ENCODE results near the gene OR6C75. TPM values are rescaled to one million over a fixed set of nuclear protein-coding genes. Genes with fewer than 3 reads are reported as not detected.
"Not testable (repeated sequence)": the region's sequence is repeated elsewhere in the genome, so short reads cannot be mapped to it uniquely, and the experiment has no call there.

Gene OR6C75
- not detected in 2 replicates for total RNA-seq (2014; rRNA removed)
- not detected for polyA plus RNA-seq (2012)

- no peak for DNase-seq (ENCODE audit: low read depth)
Observed at GRCh38 chr12:55362675-55363074, at the start of gene OR6C75. OR6C75 (plus strand) TSS chr12:55362975; CDS start chr12:55365111, 2,136 bp downstream.

DNA sequence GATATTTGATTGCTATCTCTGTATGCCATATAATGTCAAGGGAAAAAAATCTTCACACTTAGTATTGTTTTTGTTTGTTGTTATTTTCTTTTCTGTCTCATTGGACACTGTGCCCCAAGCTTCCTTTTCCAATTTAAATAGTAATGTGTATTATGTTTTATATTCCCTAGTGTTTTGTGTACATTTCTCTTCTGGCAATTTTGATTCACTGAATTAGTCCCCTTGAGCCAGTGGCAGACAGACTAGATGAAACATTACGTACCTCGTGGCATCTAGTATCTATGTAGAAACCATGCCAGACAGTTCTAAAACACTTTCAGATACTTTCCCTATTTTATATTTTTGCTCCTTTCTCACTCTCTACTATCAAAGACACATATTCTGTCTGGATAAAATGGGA is 48.7 kb upstream of the OR6C75 start, which contains the start of gene OR6C1:
Gene OR6C1, plus strand, starts transcription at position 301 of the 400 bp plus-strand sequence. CDS start 6,257 bp downstream, outside the sequence.
- no peak for DNase-seq (ENCODE audit: low read depth)

- no peak for DNase-seq (ENCODE audit: low read depth)
Observed at GRCh38 chr12:55320201-55320600, 42.6 kb upstream of the OR6C75 start.

GRCh38 chr12:55325801-55326200 is 37.0 kb upstream of the OR6C75 start:
- not testable (repeated sequence) for DNase-seq (ENCODE audit: low read depth)

DNA sequence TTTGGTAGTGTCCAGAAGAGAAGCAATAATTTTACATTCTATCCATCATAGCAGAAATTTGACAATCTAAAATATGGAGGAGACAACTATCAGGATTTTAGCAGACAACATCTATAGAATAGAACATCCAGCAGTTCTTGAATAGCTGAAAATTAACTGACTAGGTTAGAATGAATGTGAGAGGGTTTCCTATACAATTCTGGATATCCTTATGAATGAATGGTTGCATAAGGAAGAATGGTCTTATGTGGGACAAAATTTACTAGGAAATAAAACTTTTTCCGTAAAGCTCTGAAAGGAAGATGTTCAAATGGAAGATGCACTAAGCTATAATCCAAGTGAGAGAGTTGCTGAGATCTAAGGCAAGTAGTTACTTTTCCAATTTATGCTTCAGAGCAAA is 32.3 kb upstream of the OR6C75 start, which contains the start of gene OR6C3:
Gene OR6C3, plus strand, starts transcription at position 301 of the 400 bp plus-strand sequence. CDS start 955 bp downstream, outside the sequence.
- DNase-seq (ENCODE audit: low read depth): no peak

DNA sequence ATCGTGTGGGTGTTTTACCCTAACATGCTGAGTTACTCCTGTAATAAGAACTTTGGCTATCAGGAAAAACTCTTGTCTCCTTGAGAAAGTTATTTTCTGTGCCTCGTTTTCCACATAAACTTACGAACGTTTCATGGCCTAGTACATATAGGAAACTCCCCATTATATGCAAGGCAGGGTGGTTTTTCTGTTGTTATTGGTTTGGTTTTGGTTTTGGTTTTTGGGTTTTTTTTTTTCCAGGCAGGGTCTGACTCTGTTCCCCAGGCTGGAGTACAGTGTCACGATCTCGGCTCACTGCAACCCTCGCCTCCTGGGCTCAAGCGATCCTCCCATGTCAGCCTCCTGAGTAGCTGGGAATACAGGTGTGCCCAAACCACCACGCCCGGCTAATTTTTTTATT is 26.8 kb upstream of the OR6C75 start:
- no peak for DNase-seq (ENCODE audit: low read depth)

GRCh38 chr12:55355338-55355737 is 7.4 kb upstream of the OR6C75 start:
- DNase-seq (ENCODE audit: low read depth): not testable (repeated sequence)

DNA sequence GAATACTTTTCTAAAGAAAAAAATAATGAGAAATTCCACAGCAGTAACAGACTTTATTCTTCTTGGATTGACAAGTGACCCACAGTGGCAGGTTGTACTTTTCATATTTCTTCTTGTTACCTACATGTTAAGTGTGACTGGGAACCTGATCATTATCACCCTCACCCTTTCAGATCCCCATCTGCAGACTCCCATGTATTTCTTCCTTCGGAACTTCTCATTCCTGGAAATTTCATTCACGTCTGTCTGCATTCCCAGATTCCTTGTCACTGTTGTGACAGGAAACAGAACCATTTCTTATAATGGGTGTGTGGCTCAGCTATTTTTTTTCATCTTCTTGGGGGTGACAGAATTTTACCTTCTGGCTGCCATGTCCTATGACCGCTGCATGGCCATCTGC is 2.3 kb downstream of the OR6C75 start:
- no peak for DNase-seq (ENCODE audit: low read depth)

DNA sequence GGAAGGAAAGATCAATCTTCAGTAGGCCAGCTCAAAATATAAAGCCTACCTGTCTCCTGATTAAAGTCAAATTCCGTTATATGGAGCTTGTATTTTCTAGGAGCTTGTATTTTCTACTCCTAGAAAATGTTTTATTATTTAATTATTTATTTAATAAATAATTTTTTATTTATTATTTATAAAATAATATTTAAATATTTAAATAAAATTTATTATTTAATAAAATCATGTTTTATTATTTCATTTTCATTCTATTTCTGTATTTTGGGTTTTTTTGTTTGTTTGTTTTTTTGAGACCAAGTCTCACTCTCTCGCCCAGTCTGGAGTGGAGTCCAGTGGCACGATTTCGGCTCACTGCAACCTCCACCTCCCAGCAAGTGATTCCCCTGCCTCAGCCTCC is 9.7 kb downstream of the OR6C75 start:
- no peak for DNase-seq (ENCODE audit: low read depth)

DNA sequence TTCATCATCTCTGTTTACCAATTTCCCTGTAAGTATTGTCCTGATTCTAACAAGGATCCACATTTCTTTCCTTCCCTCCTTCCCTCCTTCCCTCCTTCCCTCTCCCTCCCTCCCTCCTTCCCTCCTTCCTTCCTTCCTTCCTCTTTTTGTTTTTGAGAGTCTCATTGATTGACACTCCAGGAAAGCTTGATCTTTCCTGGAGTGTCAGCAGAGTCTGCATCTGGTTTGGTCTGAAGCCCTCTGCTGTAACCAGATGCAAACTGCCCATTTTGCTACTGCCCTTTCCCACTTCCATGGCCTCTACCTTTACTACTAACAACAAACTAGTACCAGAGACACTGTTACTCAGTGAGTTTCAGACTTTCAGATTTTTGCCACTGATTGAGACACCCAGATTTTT is 23.1 kb downstream of the OR6C75 start:
- no peak for DNase-seq (ENCODE audit: low read depth)

- DNase-seq (ENCODE audit: low read depth): no peak
Observed at GRCh38 chr12:55392032-55392795, 29.4 kb downstream of the OR6C75 start.

GRCh38 chr12:55396326-55396725 is 33.6 kb downstream of the OR6C75 start:
- no peak for DNase-seq (ENCODE audit: low read depth)

DNA sequence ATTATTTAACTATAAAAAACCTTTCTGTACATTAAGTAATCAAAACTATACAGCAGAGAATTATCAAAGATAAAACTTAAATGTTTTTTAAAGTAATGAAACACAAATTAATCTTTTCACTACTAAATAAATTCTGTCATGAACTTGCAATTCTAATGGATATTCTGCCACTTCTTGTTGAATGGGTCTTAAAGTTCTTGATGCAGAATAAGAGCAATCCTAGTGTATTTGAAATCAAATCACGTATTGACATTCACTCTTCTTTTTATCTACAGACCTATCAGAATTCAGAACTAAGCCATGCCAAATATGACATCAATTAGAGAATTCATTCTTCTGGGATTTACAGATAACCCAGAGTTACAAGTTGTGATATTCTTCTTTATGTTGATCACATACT is 37.5 kb downstream of the OR6C75 start, which contains the start of gene OR6C65:
Gene OR6C65, plus strand, starts transcription at position 301 of the 400 bp plus-strand sequence. Its CDS starts 0 bp downstream, at position 301.
- no peak for DNase-seq (ENCODE audit: low read depth)

DNA sequence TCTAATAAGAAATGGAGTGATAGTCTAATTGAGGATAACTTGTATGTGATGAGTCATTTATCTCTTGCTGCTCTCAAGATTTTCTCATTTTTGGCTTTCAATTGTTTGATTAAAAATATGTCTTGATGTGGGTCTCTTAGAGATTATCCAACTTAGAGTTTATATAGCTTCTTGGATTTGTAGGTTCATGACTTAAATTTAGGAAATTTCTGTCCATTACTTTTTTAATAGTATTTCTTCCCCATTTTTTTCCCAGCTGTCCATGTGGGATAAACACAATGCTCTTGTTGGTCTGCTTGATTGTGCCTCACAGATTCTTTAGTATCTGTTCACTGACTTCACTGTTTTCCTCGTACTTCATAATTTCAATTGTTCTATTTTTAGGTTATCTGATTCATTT is 45.1 kb downstream of the OR6C75 start:
- DNase-seq (ENCODE audit: low read depth): no peak

- DNase-seq (ENCODE audit: low read depth): not testable (repeated sequence)
Observed at GRCh38 chr12:55409133-55409532, 46.4 kb downstream of the OR6C75 start.

DNA sequence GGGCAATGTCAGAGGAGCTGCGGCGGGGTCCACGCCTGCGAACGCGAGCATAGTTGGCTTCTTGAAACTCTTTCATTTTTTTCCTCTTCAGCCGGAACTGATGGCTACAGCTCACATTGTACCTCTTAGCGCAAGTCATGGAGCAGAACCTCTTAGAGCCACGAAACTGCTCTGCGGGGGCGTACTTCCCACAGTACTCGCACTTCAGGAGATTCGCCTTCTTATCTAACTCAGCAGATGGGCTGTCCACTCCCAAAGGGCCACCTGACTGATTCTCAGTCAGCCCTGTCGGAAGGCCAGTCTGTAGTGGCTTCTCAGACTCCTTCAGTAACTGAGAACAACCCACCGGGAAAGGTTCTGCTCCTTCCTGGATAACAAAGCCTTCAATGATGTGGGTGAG is 49.4 kb downstream of the OR6C75 start:
- not testable (repeated sequence) for DNase-seq (ENCODE audit: low read depth)

GRCh38 chr12:55413498-55414388 is 51.0 kb downstream of the OR6C75 start:
- DNase-seq (ENCODE audit: low read depth): not testable (repeated sequence)

- not testable (repeated sequence) for DNase-seq (ENCODE audit: low read depth)
Observed at GRCh38 chr12:55414396-55414823, 51.6 kb downstream of the OR6C75 start.

GRCh38 chr12:55414889-55415288 is 52.1 kb downstream of the OR6C75 start:
- not testable (repeated sequence) for DNase-seq (ENCODE audit: low read depth)

- no peak for DNase-seq (ENCODE audit: low read depth)
Observed at GRCh38 chr12:55416961-55417360, 54.2 kb downstream of the OR6C75 start.

Data from LHCN-M2 (cell line).